ENCODE data around the gene TMEM40.
A peak's percentile ranks its signal among the peaks of the same experiment; 100 is the strongest.
"Not testable (repeated sequence)": the region's sequence is repeated elsewhere in the genome, so short reads cannot be mapped to it uniquely, and the experiment has no call there.

TMEM40 gene

DNA sequence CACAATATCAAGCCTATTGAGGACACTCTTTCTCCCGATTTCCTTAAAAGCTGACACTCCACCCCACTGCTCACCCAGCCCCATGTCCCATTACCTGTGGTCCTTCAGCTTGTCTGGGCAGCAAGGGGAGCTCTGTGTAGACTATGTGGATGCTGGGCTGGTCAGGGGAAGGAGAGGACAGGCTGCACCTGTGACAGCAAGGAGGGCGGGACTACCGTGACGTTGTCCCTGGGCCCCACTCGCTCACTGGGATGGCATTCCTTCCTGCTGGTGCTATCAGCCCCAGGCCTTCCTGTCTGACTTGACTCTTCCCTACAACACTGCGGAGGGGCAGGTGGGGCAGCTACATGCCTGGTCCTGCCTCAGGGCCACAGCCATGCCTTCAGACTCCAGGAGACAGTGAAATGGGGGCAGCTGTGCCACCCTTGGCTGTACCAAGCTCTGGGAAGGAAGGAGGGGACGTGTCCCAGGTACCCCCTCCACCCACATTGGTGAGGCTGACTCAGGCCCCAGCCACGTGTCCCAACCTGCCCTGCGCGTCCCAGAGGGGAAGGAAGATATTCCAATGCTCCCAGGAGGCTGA lies at the start of gene TMEM40:
Gene TMEM40 (minus strand): TSS at position 163 of the 583 bp plus-strand sequence. CDS start 9,427 bp downstream, outside the sequence.
- no peak for DNase-seq

DNA sequence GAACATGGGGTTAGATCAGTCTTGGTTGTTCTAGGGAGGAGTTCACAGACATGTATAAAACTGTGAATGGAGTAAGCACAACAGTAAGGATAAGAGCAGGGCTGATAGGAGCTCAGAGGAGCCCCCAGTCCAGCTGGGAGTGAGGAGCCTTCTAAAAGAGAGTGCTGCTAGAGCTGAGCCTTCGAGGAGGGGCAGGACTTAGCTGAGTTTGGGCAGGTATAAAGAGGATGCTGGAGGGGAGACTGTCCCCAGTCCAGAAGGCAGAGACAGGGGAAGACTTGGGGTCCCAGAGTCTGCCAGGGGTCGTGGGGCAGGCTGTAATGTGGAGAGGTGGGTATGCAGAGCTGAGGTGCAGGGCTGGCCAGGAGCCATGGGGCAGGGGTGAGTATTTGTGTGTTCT lies 49.5 kb upstream of the TMEM40 start:
- no peak for DNase-seq

DNA sequence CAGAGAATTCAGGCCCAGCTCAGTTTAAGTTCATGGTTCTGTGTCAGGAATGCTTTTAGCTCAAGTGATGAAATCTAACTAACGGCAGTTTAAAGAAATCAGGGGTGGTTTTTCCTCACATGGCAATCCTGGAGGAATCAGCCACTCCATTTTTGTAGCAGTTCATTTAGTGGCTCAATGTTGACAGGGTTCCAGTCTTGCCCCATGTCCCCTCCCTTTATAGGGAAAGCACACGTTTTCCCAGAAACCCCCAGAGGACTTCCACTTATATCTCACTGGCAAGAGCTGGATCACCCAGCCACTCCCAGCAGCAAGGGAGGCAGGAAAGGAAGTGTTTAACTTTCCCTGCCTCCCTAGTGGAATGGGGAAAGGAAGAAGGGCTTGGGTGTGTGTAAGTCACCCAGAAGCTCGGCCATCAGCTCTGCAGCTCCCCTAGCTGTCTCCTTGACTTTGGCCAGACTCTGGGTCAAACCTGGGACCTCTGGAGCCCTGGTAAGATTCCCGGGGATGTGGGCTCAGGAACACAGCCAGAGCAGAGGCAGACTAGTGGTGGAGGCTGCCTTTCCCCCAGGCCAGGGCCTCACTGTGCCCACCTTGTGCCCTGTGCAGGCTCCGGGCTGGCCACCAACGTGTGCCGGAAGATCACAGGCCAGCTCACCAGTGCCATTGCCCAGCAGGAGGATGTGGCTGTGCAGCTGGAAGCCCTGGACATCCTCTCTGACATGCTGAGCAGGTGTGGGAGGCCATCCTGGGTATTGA lies 48.7 kb upstream of the TMEM40 start:
- DNase-seq, result no peak

DNA sequence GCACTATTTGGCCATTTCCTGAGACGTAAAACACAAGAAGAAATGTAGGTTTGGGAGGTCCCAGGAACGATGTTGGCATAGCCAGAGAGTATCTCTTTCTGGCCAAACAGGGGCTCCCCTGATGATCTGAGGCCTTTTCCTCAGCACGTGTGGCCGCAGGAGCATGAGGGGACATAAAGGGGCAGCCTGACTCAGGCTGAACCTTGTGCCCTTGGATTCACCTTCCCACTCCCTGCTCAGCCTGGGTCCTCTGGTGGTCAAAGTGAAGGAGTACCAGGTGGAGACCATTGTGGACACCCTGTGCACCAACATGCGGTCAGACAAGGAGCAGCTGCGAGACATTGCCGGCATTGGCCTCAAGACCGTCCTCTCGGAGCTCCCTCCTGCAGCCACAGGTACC lies 48.0 kb upstream of the TMEM40 start:
- DNase-seq, result no peak

DNA sequence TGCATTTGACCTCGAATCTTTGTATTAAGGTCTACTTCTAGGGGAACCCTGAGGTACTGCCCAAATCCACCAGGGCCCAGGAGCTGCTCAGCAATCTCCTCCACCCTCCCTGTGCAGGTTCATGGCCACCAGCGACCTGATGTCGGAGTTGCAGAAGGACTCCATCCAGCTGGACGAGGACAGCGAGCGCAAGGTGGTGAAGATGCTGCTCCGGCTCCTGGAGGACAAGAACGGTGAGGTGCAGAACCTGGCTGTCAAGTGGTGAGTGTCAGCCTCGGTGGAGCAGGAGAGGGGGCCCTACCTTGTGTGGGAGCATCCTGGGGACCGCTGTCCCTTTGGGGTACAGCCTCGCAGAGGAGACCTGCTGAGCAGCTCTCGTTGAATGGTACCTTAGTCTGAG lies 44.3 kb upstream of the TMEM40 start:
- no peak for DNase-seq

DNA sequence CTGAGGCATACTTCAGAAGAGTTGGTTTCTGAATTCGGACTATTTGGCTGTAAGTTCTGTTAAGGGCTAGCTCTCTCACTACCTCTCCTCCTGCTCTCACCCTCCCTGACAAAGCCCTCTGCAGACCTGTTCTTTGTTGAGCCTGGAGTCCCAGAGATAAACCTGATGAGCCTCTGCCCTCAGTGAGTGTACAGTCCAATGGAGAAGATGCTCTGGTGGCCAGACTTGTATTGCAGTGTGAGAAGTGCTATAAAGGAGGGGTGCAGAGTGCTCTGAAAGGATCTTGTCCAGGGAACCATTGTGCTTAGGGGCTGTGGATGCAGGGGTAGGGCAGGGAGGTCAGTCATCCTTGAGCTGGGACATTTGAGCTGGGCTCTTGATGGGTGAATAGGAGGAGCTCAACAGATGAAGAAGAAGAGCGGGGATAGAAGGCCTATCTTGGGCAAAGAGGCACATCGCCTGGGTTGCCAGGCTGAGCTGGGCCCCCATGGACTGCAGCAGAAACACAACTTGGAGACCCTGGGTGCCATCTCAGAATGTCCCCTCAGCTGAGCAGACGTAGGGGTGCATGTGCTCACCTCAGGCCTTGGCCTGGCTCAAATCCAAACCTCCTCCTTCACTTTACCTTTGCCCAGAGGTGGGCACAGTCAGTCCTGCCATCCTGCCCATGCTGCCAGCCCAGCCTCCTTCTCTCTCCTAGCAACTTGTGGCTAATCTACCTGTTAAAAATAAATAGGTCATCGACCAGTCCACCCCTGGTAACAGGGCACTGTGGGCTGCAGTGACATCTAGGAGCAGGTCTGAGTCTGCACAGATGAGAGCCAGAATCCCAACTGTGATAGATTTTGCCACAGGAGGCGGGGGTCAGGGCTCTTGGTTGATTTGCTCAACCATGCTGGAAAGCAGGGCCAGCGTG lies 40.7 kb upstream of the TMEM40 start:
- DNase-seq, result no peak

GRCh38 chr3:12798559-12799179 lies 39.6 kb upstream of the TMEM40 start:
- no peak for DNase-seq

DNA sequence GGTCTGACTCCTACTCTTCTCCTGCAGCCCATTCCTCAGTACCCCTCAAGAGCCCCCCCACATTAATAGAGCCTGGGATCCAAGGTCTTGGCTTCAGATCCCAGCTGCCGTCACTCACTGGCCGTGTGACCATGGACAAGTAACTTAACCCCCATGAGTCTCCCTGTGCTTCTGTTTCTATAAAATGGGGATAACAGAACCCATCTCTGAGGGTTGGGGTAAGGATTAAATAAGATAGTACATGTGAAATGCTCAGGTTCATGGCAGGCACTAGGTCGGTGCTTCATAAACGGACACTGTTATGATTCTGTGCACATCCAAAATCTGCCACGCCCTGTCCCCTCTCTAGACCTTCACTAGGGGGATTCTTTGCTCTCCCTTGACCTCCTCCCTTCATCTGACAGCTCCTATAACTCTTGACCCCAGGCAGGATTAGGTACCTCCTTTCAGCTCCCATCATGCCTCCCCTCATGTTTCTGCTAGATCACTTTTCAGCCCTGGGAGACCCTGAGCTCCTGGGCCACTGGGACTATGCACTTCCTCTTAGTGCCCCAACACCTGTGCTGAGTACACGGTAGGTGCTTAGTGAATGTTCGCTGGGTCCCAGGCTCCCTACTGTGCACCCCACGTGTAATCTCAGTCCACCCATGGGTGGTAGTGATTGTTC lies 39.0 kb upstream of the TMEM40 start:
- no peak for DNase-seq

- no peak for DNase-seq
Measured at GRCh38 chr3:12797124-12797891, 38.2 kb upstream of the TMEM40 start.

DNA sequence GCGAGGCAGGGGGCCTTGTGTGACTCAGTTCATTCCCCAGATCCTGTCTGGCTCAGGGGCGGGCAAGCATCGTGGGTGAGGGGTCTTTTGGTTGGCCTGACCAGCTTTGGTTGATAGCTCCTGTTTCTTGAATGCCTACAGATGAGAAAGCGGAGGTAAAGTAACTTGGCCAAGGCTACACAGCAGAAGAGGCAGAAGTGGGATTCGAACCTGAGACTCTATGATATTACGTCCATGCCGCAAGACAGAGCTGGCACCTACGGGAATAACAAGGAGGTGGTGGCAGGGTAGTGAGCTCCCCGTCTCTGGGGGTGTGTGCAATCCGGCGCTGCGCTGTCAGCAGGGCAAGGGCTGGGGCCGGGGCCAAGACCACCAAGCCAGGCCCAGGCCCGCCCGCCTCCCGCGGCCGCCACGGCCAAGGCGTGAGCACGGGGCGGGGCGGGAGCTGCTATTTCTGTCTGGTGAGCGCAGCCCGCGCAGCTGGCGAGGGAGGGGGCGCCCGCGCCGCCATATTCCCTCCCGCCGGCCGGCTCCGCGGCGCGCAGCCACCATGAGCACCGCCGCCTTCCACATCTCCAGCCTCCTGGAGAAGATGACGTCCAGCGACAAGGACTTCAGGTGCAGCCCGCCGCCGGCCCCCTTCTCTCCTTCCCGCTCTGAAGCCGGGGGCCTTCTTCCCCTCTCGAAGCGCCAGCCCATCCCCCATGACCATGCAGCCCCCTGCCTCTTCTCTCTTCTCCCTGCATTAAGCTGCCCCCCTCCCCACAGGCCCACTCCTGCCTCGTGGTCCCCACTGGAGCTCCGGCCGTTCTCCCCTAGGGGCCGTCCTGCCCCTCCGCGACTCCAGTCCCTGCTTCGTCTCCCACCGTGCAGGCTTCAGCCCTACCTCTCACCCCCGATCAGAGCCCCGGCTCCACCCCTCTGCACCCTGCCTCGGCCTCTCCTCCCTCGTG lies 37.4 kb upstream of the TMEM40 start, which contains the start of gene CAND2:
Gene CAND2 (plus strand): TSS at position 510 of the 953 bp plus-strand sequence. CDS start 41 bp downstream, at position 551.
- peak; percentile 89 for DNase-seq

- no peak for DNase-seq
Measured at GRCh38 chr3:12793701-12794100, 34.6 kb upstream of the TMEM40 start.

DNA sequence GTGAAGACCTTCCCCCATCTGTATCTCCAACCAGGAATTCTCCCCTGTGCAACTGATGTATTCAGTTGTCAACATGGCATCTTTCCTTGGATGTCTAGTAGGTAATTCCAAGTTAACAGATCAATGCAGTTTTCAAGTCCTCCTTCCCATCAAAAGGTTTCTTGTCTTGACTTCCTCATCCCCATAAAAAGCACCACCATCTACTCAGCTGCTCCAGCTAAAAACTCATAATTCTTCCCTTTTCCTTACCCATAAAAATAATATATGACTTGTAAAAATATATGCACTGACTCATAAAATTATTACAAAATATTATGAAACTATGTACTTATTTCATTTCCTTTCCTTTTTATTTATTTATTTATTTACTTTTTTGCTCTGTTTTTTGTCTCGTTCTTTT lies 32.4 kb upstream of the TMEM40 start:
- no peak for DNase-seq

DNA sequence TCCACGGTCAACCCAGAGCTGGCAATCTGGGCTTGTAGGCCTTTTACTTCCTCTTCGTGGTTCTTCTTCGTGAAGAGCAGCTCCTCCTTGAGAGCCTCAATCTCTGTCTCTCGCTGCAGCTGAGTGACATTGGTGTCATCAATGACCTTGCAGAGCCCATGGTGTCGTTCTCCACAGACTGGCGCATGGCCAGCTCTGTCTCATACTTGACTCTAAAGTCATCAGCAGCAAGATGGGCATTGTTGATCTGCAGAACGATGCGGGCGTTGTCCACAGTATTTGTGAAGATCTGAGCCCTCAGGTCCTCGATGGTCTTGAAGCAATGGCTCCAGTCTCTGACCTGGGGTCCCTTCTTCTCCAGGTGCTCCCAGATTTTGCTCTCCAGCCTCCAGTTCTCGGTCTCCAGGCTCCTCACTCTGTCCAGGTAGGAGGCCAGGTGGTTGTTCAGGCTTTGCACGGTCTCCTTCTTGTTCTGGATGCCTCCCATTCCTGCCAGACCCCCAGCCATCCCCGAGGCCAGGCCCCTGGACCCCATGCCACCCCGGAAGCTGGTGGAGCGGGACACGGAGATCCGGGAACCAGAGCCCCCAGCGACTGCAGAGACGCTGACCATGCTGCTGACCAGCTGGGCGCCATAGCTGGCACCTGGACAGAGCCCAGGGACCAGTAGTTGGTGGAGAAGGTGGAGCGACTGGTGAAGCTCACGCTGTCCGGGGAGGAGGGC lies 29.1 kb upstream of the TMEM40 start:
- DNase-seq, result not testable (repeated sequence)

GRCh38 chr3:12787346-12787745 lies 28.3 kb upstream of the TMEM40 start:
- DNase-seq, result peak; percentile 52

GRCh38 chr3:12785096-12785495 lies 26.0 kb upstream of the TMEM40 start:
- DNase-seq, result no peak

GRCh38 chr3:12782172-12782815 lies 23.2 kb upstream of the TMEM40 start:
- DNase-seq, result no peak

- no peak for DNase-seq
Measured at GRCh38 chr3:12780751-12781150, 21.7 kb upstream of the TMEM40 start.

DNA sequence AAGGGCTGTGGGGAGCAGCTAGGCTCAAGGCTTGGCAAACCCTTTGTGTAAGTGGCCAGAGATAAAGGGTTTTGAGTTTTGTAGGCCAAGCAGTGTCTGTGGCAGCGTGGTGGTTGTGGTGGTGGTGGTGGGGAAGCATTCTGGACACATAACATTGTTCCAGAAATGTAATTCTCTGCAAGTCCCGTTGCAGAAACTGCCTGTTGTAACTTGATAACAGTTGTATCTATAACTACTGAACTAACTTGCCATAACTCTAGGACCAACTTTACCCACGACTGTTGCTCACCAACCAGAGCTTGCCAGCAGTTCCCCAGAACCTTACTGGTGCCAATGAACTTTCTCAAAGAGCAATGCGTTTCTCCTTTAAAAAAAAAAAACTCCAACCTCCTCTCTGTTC lies 18.1 kb upstream of the TMEM40 start:
- no peak for DNase-seq

- not testable (repeated sequence) for DNase-seq
Measured at GRCh38 chr3:12775970-12776369, 16.9 kb upstream of the TMEM40 start.
